GM12872 (cell line): Measurements from ENCODE around the gene DLG3.

Source experiments
- TF ChIP-seq, protein P1 (sequence below): IDR thresholded peaks from 3 replicates; pipeline ENCODE4 v1.5.1; 2011; ENCODE audit warnings: low read depth, mild to moderate bottlenecking, low read length, moderate library complexity; ENCODE audit not compliant: insufficient read depth

Gene DLG3

DNA sequence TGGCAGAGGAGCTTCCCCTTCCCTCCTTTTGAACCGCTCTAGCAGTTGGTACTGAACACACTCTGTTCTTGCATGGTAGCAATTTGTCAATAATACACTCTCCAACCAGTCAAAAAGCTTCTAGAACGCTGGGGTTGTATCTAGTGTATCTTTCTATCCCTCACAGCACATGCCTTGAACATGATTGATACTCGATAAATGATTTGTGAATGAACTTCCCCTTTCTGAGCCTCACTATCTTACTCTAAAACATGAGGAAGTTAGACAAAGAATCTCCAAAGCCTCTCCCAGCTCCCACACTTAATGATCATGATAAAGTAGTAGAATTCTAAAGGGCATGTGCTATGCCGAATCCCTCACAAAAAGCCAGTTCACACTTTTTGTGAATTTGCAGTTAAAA is 64.4 kb downstream of the DLG3 start:
- TF ChIP-seq, protein P1, sequence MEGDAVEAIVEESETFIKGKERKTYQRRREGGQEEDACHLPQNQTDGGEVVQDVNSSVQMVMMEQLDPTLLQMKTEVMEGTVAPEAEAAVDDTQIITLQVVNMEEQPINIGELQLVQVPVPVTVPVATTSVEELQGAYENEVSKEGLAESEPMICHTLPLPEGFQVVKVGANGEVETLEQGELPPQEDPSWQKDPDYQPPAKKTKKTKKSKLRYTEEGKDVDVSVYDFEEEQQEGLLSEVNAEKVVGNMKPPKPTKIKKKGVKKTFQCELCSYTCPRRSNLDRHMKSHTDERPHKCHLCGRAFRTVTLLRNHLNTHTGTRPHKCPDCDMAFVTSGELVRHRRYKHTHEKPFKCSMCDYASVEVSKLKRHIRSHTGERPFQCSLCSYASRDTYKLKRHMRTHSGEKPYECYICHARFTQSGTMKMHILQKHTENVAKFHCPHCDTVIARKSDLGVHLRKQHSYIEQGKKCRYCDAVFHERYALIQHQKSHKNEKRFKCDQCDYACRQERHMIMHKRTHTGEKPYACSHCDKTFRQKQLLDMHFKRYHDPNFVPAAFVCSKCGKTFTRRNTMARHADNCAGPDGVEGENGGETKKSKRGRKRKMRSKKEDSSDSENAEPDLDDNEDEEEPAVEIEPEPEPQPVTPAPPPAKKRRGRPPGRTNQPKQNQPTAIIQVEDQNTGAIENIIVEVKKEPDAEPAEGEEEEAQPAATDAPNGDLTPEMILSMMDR = no peak

DNA sequence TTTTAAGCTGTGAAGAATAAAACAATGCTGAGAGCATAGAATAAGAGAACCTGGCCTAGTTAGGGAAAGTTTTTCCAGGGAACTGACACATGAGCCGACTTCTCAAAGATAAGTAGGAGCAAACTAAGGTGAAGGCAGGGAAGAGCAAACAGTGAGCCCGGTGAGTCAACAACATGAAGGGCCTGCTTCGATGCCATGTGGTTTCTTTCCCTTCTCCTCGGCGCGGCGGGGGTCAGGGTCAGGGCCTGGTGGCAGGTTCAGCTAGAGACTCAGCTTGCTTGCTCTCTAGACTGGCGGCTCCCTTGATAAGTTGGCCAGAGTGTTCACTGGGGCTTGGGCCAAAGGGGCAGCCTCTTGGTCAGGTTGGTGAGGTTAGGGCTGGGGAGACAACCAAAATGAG is 81.1 kb downstream of the DLG3 start:
- TF ChIP-seq, protein P1 = no peak

DNA sequence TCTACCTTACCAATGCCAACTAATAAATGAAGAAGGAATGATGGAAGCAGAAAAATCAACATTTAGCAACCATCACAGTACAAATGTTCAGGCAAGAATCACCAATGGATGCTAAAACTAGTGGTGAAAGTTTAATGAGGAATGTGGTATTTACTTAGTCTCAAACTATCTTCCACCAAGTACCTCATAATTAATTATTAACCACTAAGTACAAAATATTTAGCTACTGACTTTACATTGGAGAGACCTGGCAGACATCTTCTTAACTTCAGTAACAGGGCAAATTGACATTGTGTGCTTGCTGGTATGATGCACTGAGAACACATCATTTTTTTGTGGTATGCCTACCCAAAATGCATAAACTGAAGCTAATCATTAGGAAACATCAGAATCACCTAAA is 82.4 kb downstream of the DLG3 start:
- TF ChIP-seq, protein P1 = no peak

DNA sequence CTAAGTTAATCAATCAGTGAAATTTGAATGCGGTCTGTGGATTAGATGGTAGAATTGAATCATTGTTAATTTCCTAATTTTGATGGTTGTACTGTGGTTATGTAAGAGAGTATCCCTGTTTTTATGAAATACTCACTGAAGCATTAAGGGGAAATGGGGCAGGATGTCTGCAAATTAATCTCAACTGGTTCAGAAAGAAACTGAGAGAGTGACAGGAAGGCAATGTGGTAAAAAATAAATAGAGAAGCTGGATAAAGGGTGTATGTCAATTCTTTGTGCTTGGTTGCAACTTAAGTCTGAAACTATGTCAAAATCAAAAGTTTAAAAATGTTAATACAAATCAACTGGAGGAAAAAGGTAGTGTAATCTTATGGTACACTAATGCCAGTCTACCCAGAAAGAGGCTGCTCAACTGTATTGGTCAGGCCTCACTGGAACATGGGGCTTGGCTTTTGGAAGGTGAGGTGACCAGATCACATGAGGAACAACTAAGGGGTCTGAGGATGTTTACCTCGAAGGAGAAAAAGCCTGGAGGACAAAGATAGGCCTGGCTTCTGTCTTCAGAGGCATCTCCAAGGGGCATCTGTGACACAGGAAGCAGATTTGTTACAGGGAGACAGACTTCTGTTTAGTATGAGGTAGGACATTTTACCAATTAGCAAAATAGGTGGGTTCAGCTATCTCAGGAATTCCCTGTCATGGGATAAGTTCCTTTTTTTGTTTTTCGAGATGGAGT is 83.1 kb downstream of the DLG3 start:
- TF ChIP-seq, protein P1 = no peak

DNA sequence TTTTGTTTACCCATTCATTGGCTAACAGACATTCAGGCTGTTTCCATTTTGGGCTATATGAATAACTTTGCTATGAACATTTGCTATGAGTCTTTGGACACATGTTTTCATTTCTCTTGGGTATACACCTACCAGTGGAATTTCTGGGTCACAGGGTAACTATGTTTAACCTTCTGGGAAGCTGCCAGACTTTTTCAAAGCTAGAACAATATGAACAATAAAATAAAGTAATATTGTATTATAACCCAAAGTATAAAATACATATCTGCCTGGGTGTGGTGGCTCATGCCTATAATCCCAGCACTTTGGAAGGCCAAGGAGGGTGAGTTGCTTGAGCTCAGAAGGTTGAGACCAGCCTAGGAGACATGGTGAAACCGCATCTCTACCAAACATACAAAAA is 90.6 kb downstream of the DLG3 start:
- TF ChIP-seq, protein P1 = no peak

DNA sequence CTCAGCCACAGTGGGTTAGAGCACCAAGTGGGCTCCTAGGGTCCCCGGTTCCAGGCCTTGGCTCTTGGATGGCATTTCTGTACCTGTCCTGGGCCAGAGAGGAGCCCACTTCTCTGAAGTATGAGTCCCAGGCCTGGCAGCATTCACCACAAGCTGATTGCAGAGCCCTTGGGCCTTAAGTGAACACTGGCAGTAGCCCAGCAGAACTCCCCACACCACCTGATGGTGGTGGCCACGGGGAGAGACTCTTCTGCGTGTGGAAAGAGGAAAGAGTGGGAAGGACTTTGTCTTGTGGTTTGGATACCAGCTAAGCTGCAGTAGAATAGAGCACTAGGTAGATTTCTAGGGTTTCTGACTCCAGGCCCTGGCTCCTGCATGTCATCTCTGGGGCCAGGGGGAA is 104.8 kb downstream of the DLG3 start:
- TF ChIP-seq, protein P1 = no peak

DNA sequence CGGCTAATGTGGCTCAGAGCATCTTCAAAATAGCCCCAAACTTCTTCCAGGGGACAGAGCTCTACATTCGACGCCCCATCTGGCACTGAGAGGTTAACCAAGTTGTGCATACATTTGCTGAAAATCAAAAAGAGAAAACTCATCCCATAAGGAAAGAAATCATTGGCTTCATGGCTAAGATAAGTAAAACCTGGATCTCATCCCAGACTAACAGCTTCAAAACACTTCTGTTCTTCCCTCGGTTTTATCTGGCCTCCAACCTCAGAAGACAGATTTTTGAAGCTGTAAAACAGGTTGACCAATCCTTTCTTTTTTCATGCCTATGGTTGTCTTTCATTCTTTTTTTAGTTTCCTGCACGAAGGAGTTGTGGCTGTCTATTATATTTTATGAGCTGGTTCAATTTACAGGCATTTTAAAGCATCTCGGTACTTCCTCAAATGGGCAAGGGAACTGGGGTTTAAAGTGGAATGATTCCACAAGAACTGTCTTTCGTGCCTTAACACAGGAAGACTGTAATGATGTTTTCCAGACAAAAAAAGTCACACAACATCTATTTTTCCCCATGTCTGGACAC is 107.6 kb downstream of the DLG3 start:
- TF ChIP-seq, protein P1 = no peak
